Colon (tissue), 2 donors: Measurements from ENCODE around the gene DMD.

Experiments used
- FAIRE-seq: peaks from 2 replicates; lab custom pipeline; 2012; peaks lifted over from hg19 to GRCh38; lab: Jason Lieb, UNC
- donor health status: control.
- donor health status: control.

The DMD gene

DNA sequence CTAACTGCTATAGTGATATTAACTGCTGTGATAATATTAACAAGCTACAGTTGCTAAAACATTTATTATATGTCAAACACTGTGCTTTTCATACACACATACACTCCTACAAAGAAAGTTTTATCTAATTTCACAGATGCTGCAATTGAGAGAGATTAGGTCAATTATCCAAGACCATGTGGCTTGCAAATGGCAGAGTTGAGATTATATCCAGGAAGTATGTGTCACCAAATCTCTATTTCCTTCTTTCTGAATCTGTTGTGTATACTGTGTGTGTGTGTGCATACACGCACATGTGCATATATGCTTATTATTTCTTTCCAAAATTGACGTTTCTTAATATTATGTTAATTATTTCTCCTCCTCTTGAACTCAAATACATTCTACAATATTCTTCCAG lies 1363.6 kb downstream of the DMD start:
- FAIRE-seq = no peak

DNA sequence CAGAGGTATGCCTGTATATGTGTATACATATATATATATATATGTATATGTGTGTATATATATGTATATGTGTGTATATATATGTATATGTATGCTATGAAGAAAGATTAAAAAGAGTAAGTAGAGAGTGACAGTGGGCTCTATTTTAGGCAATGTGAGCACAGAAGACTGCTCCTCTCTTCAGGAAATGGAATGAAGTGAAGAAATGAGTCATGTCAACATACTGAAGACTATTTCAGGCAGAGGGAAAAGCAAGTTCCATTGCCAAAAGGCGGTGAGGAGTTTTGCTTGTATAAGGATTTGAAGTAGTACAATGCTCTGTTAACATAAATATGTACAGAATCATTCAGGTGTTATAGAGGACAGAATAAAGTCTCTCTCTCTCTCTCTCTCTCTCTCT lies 1366.3 kb downstream of the DMD start:
- FAIRE-seq = peak; percentile 93

DNA sequence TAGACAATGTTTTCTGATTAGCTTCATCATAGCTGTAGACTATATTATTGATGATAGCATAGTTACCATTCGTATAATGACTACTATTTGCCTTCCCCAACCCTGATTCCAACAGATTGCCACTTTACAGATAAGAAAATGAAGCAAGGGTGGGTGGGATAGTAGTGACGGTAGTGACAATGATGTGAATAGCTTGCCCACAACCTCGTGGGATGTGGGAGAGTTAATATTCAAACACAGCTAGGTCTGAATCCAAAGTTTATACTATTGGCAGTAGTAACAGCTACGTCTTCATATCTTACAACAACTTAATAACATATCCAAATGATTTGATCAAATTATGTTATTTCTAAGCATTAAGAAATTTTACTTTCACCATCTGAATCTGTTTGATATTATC lies 1372.7 kb downstream of the DMD start:
- peak; percentile 5 for FAIRE-seq

DNA sequence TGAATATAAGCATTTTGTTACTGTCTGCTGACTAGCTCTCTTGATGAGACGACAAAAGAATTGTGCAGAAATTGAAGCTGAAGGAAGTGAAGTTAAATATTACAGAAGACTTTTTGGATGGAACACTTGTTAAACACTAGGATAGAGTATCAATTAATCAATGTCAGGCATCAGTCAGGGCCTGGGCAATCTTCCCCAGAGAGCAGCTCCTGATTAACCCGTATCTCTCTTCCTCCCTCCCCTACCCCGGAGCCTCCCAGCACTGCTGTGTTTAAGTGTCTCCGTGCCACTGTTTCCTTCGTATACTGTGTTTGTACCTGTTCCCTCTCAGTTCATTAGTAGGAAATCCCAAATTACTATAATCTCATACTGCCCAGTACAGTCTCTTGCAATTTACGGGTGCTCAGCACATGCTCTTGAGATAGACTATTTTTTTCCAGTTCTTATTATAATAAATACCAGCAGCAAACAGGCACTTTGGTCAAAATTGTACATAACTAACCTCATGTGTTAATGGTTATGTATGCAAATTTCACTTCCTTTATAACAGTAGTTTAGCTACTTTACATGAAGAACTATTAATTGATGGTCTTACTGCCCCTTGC lies 1373.8 kb downstream of the DMD start:
- no peak for FAIRE-seq

DNA sequence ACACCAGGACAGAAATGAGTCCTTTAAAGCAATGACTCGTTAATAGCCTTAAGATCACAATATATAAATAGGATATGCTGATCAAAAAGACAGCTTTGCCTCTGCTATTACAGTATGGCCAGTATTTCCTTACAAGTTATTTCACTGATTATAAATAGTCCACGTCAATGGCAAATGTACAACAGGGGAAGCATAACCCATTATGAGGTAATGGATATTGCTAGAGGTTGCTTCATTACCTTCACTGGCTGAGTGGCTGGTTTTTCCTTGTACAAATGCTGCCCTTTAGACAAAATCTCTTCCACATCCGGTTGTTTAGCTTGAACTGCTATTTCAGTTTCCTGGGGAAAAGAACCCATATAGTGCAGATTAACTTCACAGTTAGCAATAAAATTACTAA lies 1374.9 kb downstream of the DMD start:
- FAIRE-seq = no peak

DNA sequence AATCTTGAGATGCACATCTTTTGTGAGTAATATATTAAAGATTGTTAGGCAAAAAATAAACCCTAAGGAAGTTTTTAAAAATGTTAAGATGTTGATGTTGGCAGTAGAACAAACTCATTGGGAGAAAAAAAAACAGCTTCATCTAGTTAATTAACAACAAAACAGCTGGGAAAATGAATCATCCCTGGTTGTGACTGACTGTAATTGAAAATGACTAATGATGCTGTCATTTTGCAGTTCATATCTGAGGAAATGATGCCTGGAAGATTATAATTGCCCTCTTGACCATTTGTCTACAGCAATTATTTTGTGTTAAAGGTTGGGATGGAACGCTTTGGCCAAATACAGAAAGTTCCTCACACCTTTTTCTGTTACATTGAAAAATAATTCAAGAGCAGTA lies 1379.1 kb downstream of the DMD start:
- no peak for FAIRE-seq

DNA sequence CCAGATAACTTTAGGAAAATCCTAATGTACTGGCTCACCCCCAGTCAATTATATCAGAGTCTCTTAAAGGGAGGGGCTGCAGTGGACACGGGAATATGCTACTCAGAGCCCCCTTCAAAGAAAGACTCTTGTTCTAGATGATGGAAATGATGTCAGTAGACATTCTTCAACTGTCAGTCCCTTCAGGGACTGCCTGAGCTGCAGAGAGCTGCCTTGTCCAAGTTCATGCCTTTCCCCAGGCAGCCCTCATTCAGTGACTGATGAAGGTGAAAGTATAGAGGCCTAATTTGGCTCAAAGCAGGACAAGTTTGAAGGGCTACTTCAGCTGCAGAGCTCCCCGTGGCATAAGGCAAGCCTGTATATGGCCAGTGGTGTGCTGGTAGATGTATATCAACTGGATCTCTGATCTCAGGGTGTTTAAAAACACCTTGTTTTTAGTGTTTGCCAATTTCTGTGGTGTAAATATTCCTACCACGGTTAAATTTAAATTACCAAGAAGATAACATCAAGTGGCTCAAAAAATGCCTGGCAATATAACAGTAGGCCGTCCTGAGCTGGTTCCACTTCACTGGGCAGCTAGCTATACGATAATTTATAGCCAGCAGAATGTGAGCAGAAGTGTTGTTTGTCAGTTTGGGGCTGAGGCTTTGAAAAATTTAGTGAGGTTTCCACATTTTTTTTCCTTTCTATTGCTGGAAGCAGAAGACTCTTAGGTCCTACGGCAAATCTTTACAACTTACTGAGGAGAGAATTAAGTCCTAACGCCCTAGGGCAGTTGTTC lies 1390.7 kb downstream of the DMD start:
- no peak for FAIRE-seq

DNA sequence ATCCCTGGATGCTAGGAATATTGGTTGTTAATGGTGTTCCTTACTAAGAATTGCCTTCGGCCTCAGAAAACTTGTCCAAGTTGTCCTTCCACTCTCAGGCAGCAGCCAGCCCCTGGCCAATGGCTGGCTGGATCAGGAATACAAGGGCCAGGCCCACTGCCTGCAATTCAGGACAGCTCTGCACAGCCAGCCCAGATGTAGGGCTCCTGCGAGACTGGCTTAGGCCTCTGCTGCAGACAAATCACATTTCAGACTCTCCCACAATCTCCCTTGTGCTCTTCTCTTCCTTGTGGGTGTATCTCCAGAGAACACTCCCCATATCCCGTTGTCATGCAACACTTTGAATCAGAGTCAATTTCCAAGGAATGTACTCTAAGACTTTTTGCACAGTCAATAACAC lies 1391.9 kb downstream of the DMD start:
- FAIRE-seq = no peak

DNA sequence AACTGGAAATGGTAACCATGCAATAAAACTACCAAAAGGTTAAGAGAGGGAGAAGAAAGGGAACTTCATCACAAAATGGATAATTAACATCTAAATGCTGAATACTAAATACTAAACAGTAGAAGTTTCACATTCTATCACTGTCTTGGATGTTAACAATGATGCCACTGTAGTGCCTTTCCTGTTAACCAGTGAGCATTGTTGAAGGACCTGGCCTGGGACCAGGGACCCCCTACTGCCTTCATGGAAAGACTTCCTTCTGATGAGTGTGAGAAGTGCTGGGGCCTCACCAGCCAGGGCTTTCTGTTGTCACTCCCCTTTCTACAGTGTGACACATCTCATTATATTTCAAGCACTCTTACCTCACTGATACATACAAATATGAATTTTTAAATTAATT lies 1400.2 kb downstream of the DMD start:
- no peak for FAIRE-seq

DNA sequence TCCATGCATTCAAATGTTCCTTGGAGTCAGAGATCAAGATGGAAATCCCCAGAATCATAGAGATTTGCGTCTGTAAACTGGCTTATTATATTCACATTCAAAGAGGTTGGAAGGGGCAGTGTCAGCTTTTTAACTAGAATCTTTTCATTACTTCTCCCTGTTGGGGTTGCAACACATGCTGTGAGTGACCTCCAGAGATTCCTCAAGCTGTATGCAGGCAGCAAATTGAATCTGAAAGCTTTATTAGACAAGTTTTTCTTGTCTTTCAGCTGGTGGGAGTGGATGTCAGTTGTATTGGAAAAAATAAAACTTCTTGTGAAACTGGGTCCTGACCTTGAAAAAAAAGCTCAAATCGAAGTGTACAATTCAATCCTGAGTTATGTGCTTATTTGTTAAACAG lies 1403.0 kb downstream of the DMD start:
- FAIRE-seq = no peak

DNA sequence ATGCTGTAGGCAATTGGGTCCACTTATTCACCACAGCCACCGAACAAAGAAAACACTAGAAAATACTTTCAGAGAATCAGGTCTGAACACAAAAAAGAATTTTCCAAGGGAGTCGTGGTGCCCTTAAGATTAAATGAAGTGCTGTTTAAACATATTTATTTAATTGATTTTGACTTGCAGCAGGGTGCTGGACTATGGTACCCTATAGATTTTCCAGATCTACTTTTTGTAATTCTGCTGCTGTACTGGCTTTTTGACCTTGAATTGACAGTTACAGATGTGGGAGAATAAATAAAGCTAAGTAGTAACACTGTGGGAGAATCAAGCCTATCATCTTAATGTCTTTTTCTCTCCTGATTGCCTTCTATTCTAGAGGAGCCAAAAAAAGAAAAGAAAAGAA lies 1404.2 kb downstream of the DMD start:
- FAIRE-seq = no peak

DNA sequence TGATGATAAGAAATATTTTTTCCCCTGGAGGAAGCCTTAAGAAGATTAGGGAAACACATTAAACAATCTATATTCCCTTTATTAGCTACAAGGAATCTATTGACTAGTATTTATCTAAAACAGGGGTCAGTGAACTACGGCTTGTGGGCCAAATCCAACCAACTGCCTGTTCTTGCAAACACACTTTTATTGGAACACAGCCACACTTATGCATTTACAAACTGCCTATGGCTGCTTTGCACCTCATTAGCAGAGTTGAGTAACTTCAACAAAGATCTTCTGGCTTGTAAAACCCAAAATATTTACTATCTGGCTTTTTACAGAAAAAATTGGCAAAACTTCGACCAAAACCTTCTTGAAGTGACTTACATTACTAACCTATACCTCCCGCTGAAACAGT lies 1405.6 kb downstream of the DMD start:
- no peak for FAIRE-seq

DNA sequence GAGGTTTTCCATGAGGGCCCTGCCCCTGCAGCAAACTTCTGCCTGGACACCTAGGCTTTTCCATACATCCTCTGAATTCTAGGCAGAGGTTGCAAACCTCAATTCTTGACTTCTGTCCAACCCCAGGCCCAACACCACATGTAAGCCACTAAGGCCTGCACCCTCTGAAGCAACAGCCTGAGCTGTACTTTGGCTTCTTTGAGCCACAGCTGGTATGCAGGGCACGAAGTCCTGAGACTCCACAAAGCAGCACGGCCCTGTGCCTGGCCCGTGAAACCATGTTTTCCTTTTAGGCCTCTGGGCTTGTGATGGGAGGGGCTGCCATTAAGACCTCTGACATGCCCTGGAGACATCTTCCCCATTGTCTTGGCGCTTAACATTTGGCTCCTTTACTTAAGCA lies 1411.1 kb downstream of the DMD start:
- FAIRE-seq = no peak

DNA sequence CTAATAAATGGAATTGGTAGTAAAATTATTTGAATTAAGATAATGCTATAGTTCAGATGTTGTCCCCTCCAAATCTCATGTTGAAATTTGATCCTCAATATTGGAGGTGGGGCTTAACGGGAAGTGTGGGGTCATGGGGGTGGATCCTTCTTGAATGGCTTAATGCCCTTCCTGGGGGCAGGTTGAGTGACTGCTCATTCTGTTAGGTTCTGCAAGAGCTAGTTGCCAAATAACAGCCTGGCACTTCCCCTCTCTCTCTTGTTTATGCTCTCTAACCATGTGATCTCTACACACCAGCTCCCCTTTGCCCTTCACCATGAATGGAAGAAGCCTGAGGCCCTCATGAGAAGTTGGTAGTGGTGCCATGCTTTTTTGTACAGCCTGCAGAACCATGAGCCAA lies 1414.7 kb downstream of the DMD start:
- no peak for FAIRE-seq

DNA sequence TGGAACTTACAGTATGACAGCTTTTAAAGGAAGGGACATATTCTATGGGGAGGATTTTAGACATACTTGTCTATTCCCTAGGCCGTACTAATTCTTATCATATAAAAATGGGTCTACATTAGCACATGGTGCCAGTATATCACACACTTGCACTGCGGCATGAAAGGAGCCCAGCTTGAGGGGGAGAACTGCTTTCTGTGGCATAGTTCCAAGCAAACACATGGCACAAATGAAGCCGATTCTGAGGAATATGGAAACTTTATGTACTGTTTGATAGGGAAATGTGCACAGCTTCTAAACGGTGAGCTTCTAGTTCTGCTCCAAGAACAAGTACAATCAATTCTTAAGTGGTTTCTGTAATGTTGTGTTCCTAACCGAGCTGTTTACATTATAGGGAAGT lies 1463.9 kb downstream of the DMD start:
- FAIRE-seq = no peak

DNA sequence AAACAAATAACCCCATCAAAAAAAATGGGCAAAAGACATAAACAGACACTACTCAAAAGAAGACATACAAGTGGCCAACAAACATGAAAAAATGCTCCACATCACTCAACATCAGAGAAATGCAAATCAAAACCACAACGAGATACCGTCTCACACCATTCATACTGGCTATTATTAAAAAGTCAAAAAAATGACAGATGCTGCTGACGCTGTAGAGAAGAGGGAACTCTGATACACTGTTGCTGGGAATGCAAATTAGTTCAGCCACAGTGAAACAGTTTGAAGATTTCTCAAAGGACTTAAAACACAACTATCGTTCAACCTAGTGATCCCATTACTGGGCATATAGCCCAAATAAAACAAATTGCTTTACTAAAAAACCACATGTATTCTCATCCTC lies 1468.3 kb downstream of the DMD start:
- FAIRE-seq = no peak

DNA sequence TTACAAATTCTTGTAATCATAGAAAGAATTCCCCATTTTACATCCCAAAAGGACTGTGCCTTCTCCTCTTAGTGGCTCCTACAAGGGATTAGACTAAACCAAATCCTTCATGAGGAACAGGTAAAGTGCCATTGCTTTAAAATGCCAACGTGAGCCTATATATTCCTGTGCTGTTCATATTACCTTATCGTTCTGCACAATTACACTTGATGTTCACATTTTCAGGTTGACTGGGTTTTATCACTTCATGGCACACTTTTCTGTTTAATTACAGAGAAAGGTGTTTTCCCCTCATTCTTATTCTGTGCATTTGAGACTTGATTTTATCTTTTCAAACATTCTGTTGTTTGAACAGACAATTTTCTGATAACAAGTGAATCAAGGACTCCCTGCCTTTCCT lies 1493.9 kb downstream of the DMD start:
- no peak for FAIRE-seq

DNA sequence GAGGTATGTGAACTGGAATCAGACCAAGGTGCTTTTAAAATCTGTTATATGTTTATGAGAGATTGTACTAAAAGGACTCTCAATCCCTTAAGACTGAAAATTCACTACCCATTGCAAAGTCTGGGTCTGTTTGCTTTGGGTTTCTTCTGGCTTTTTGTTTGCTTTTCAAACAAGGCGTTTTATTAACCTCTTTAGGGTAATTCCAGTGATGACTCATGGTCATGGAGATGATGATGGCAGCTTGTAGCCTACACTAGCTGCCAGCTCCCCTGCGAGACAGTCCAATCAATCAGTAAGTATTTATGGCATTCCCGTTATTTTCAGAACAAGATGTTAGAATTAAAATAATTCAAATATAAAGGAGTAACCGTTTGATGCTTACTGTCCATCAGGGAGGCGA lies 1495.7 kb downstream of the DMD start:
- FAIRE-seq = no peak

DNA sequence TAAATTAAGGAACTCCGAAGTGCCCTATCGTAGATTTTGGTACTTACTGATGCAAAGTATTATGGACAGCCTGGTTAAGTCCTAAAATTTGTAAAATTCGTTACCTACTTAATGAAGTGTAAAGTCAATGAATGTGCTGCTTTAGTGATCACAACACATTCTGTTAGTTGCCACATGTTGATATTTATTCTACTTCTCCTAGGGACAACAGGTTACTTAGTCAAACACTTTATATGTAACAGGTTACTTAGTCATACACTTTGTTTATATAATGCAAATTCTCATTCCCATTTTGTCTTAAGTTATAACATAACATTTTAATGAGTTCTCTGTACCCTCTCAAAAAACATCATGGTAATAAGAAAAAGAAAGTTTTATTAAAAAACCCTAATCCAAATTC lies 1496.6 kb downstream of the DMD start:
- no peak for FAIRE-seq

DNA sequence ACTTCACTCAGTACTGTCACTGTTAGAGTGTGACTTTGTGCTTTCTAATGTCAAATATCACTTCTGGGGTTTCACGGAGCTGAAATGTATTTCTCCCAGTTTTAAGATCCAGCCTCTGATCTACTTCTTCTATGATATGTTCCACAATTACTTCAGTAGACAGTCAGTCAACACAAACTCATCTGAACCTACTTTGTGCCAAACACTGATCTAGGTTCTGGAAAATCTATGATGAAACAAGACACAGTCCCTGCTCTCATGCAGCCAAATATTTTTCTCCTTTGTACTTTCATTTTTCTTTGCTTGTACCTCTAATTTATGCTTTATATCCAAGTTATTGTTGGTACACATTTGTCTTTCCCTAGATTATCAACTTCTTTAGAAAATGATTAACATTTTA lies 1498.2 kb downstream of the DMD start:
- FAIRE-seq = no peak

DNA sequence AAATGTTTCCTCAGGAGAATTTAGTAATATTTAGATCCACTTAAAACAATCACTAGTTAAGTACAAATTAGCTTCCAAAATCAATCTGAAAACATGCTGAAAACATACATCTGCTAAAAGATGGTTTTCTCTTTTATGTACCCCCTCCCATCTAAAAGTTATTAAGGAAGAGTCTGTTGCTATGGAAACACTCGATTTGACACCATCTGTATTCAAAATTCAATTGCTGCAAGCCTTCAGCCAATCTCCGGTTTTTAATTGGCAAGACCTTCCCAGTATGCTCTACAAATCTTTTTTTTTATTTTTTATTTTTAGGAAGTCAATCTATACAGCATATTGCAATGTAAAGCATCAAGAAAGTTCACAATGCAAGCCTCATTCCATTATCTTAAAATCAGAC lies 1500.2 kb downstream of the DMD start:
- peak; percentile 28 for FAIRE-seq

DNA sequence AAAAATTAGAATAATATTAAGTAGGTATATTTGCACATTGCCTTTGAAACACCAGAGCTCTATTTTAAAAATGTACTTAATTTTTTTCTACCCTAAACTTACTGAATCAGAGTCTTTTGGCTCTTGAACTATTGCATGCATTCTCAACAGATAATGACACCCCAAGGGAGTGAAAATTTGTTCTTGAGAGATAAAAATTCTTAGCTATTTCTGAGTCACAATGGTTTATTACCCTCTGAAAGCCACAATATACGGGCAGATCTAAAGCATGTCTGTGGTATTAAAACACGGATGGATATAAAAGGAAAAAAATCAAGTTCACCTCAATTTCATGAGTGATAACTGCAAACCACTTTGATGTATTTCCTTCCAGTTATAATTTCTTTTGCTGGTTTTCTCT lies 1503.2 kb downstream of the DMD start:
- no peak for FAIRE-seq

DNA sequence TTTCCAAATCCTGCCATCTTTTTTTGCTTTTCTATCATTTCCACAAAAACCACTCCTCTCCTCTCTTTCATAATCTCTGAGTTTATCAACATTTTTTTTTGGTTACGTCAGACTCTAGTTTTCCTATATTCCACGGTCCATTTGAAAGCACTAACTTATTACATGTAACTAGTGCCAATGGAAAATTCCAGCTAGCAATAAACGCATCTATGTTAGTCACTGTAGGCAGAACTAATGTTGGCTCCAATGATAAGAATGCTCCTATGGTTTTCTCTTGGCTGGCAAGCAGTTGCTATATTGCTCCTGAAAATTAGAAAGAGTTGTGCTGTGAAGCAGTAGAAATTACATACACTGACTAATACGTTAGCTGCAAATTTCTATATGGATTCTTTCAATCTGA lies 1504.9 kb downstream of the DMD start:
- peak; percentile 41 for FAIRE-seq

DNA sequence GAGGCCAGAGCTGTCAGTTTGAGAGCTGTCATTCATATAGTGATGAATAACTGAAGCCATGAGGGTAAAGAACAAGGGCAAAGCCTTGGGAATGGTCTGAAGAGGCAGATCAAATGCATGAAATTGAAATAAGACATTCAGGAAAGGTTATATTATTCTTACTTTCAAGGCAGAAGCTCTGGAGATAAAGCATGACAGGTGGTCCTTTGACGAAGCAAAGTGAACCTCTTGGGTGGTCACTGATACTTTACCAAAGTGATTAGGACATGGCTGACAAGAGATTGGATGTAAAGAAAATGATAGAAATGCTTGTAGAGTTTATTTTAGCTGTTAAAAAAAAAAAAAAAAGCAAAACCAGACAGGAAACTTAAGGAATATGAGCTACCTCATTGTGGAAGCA lies 1505.5 kb downstream of the DMD start:
- FAIRE-seq = no peak
